ENCODE data around the gene ANKZF1. TPM values are rescaled to one million over a fixed set of nuclear protein-coding genes. Genes with fewer than 3 reads are reported as not detected.
A peak's percentile ranks its signal among the peaks of the same experiment; 100 is the strongest.

Gene ANKZF1, protein sequence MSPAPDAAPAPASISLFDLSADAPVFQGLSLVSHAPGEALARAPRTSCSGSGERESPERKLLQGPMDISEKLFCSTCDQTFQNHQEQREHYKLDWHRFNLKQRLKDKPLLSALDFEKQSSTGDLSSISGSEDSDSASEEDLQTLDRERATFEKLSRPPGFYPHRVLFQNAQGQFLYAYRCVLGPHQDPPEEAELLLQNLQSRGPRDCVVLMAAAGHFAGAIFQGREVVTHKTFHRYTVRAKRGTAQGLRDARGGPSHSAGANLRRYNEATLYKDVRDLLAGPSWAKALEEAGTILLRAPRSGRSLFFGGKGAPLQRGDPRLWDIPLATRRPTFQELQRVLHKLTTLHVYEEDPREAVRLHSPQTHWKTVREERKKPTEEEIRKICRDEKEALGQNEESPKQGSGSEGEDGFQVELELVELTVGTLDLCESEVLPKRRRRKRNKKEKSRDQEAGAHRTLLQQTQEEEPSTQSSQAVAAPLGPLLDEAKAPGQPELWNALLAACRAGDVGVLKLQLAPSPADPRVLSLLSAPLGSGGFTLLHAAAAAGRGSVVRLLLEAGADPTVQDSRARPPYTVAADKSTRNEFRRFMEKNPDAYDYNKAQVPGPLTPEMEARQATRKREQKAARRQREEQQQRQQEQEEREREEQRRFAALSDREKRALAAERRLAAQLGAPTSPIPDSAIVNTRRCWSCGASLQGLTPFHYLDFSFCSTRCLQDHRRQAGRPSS
- 10 to 100 TPM; 50.9 to 56.4 TPM for total RNA-seq
- polyA plus RNA-seq (ENCODE audit: insufficient read depth, low read depth, low replicate concordance): 27.9 TPM
- long read RNA-seq, donor 1, partial matches to known transcripts: 0 of 8 reads
- long read RNA-seq, donor 1, other reads (novel, unspliced or antisense): 0 of 8 reads
- long read RNA-seq, donor 2, partial matches to known transcripts: 0 of 3 reads
- long read RNA-seq, donor 2, other reads (novel, unspliced or antisense): 0 of 3 reads

DNA sequence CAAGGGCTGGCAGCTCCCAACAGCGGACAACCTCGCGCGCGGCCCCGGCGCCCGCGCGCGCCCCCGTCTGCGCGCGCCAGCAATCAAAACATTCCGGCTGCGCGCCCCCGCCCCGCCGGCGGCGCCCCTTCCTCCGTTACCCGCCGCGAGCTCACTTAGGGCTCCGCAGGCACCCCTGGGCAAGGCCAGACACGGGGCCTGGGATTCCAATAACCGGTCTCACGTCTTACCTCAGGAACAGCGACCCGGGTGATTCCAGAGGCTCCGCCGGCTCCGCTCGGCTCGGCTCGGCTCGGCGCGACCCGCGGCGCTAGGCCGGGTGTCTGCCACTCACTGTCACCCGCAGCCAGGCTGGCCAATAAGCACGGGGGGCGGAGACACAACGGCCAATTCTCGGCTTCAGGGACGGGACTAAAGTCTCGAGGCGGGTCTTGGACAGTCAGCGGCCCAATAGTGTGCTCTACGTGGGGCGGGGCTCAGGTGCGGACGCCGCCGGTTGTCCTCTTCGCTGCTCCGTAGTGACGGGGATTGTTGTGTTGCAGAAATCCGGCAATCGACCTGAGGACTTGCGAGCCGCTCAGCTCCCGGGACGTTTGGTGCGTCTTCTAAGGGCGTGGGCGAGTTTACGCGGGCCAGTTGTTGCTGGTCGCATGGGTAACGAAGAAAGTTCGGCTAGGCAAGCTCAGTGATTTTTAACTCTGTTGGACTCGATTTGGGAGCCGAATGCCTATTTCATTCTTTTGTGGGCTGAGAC is at the start of gene ANKZF1, which contains the start of gene ATG9A:
Gene ANKZF1, plus strand, starts transcription at position 502 of the 754 bp plus-strand sequence. CDS start 452 bp downstream, outside the sequence.
Gene ATG9A, minus strand, starts transcription at position 332 of the 754 bp plus-strand sequence. CDS start 1,612 bp downstream, outside the sequence.
- peaks cover 16% of the 10 kb centered on the region for H3K4me1 ChIP-seq
- intact Hi-C loops (cut with DNase I; ENCODE audit: low total_unique reads): no loop called here

GRCh38 chr2:219180961-219181360 is 48.6 kb upstream of the ANKZF1 start:
- peak; percentile 11 for DNase-seq
- intact Hi-C loops (cut with DNase I; ENCODE audit: low total_unique reads): no loop called here
- no peaks in the 10 kb centered on the region for H3K9me3 ChIP-seq
- no peak for TF ChIP-seq CTCF (IDR thresholded peaks at IDR 0.05)
- no peak for TF ChIP-seq POLR2A (IDR thresholded peaks at IDR 0.05)
- peaks cover 11% of the 10 kb centered on the region for H3K4me1 ChIP-seq
- no peaks in the 10 kb centered on the region for H3K36me3 ChIP-seq (ENCODE audit: low read depth, missing control alignments)
- H3K27me3 ChIP-seq: no peaks in the 10 kb centered on the region
- WGBS, 2 donors: 90 to 96% methylated on average over 5 of the region's 5 CpGs
- H3K27ac ChIP-seq: no peak overlapping the region
- H3K4me3 ChIP-seq: no peak overlapping the region

More for the DNA sequence above, at the start of gene ANKZF1, which contains the start of gene ATG9A:
- peak; percentile 100 for DNase-seq
- peak within 1 kb of the TSS; percentile 95 to 97 for H3K27ac ChIP-seq
- no peak for TF ChIP-seq CTCF (IDR thresholded peaks at IDR 0.05)
- TF ChIP-seq POLR2A (IDR thresholded peaks at IDR 0.05): no peak
- no peaks in the 10 kb centered on the region for H3K9me3 ChIP-seq
- H3K27me3 ChIP-seq: no peaks in the 10 kb centered on the region
- H3K36me3 ChIP-seq (ENCODE audit: low read depth, missing control alignments): no peaks in the 10 kb centered on the region
- WGBS, 2 donors: 0% methylated on average over 11 to 75 of the region's 80 CpGs
- H3K4me3 ChIP-seq: peak within 1 kb of the TSS; percentile 85 to 87

- H3K9me3 ChIP-seq: no peaks in the 10 kb centered on the region
- peak; percentile 6 for DNase-seq
- H3K4me3 ChIP-seq: no peak overlapping the region
- intact Hi-C loops (cut with DNase I; ENCODE audit: low total_unique reads): no loop called here
- no peaks in the 10 kb centered on the region for H3K27me3 ChIP-seq
- no peak overlapping the region for H3K27ac ChIP-seq
- WGBS, 2 donors: 91 to 92% methylated on average over 6 of the region's 6 CpGs
- no peak for TF ChIP-seq POLR2A (IDR thresholded peaks at IDR 0.05)
- no peak for TF ChIP-seq CTCF (IDR thresholded peaks at IDR 0.05)
- H3K4me1 ChIP-seq: peaks cover 11% of the 10 kb centered on the region
- no peaks in the 10 kb centered on the region for H3K36me3 ChIP-seq (ENCODE audit: low read depth, missing control alignments)
These were observed 48.1 kb upstream of the ANKZF1 start for GRCh38 chr2:219181531-219181930.

DNA sequence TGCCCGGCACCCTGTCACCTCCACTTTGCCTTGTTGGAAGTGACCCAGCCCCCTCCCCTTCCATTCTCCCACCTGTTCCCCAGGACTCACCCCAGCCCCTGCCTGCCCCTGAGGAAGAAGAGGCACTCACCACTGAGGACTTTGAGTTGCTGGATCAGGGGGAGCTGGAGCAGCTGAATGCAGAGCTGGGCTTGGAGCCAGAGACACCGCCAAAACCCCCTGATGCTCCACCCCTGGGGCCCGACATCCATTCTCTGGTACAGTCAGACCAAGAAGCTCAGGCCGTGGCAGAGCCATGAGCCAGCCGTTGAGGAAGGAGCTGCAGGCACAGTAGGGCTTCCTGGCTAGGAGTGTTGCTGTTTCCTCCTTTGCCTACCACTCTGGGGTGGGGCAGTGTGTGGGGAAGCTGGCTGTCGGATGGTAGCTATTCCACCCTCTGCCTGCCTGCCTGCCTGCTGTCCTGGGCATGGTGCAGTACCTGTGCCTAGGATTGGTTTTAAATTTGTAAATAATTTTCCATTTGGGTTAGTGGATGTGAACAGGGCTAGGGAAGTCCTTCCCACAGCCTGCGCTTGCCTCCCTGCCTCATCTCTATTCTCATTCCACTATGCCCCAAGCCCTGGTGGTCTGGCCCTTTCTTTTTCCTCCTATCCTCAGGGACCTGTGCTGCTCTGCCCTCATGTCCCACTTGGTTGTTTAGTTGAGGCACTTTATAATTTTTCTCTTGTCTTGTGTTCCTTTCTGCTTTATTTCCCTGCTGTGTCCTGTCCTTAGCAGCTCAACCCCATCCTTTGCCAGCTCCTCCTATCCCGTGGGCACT is 47.1 kb upstream of the ANKZF1 start:
- peak; percentile 12 for DNase-seq
- no peak for TF ChIP-seq POLR2A (IDR thresholded peaks at IDR 0.05)
- TF ChIP-seq CTCF (IDR thresholded peaks at IDR 0.05): no peak
- no peak overlapping the region for H3K27ac ChIP-seq
- H3K4me1 ChIP-seq: peaks cover 11% of the 10 kb centered on the region
- 60 to 82% methylated on average over 4 to 8 of the region's 8 CpGs for WGBS, 2 donors
- no peaks in the 10 kb centered on the region for H3K9me3 ChIP-seq
- no peak overlapping the region for H3K4me3 ChIP-seq
- H3K27me3 ChIP-seq: no peaks in the 10 kb centered on the region
- H3K36me3 ChIP-seq (ENCODE audit: low read depth, missing control alignments): no peaks in the 10 kb centered on the region
- intact Hi-C loops (cut with DNase I; ENCODE audit: low total_unique reads): no loop called here
